ENCODE measurements around the gene USP22. TPM values are rescaled to one million over a fixed set of nuclear protein-coding genes. Genes with fewer than 3 reads are reported as not detected.

Gene USP22
- total RNA-seq = 100 to 1,000 TPM in 1 of 4 donors, 10 to 100 TPM in 3; 87.4 to 128 (median 96.3) TPM

DNA sequence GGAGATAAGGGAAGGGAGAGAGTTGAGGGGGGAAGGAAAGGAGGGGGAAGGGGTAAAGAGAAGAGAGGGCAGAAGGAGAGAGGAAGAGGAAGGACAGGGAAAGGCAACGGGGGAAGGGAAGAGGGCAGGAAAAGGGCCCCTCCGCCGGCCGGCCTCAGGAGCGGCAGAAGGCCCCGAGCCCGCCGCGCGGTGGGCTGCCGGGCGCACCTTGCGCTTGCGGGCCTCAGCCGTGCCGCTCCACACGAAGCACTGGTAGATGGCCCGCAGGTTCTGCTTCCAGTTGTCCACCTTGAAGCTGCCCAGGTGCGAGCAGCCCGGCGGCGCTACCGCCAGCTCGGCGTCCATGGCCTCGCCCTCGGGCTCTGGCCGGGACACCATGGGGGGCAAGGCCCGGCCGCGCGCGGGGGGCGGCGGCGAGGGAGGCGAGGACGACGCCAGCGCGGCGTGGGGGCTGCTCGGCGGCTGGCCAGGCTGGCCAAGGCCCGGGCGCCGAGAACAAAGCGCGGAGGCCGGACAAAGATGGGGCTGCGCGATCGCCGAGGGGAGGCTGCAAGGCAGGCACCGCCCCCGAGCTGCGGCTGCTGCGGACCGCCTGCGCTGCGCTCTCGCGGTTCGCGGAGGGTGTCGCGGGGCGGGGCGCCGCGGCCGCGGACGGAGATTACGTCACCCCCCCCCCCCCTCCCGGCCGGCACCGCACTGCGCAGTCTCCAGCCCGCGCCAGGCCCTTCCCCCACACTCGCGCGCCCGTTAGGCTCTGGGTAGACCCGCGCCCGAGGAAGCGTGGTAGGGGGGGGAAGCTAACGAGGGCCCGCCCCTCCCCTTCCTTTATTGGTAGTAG lies at the start of gene USP22:
USP22 (minus strand) TSS at position 554 of the 838 bp plus-strand sequence; CDS start at position 378, 176 bp downstream.
- TF ChIP-seq, protein P1, sequence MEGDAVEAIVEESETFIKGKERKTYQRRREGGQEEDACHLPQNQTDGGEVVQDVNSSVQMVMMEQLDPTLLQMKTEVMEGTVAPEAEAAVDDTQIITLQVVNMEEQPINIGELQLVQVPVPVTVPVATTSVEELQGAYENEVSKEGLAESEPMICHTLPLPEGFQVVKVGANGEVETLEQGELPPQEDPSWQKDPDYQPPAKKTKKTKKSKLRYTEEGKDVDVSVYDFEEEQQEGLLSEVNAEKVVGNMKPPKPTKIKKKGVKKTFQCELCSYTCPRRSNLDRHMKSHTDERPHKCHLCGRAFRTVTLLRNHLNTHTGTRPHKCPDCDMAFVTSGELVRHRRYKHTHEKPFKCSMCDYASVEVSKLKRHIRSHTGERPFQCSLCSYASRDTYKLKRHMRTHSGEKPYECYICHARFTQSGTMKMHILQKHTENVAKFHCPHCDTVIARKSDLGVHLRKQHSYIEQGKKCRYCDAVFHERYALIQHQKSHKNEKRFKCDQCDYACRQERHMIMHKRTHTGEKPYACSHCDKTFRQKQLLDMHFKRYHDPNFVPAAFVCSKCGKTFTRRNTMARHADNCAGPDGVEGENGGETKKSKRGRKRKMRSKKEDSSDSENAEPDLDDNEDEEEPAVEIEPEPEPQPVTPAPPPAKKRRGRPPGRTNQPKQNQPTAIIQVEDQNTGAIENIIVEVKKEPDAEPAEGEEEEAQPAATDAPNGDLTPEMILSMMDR (IDR thresholded peaks at IDR 0.05; ENCODE audit: low read depth) = no peak

DNA sequence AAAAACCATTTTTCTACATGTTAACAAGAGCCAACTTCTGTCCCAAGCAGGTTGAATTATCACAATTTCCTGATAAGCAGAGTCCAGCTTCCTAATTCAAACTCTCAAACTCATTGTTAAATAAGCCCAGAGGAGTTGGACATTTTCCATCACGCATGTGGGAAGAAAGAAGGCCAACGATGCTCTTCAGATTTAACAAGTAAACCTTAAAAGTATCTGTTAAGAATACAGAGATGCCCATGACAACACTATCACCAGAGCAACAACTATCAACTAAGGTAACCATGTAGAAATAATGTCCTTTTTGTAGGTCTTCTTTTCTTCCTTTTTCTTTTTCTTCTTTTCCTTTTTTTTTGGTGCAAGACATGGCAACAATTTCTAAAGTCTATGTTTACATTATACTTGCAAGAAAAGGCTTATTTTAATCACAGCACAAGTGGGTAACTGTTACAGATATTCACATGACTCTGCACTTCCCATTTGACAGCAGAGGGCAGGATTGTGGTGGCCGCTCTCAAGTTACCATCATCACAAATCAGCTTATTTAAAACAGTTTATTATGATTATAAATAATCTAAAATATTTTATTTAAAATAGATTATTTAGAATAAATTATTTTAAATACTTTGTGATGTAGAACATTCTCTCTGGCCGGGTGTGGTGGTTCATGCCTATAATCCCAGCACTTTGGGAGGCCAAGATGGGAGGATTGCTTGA lies 48.2 kb upstream of the USP22 start:
- TF ChIP-seq, protein P1 (IDR thresholded peaks at IDR 0.05; ENCODE audit: low read depth) = no peak

DNA sequence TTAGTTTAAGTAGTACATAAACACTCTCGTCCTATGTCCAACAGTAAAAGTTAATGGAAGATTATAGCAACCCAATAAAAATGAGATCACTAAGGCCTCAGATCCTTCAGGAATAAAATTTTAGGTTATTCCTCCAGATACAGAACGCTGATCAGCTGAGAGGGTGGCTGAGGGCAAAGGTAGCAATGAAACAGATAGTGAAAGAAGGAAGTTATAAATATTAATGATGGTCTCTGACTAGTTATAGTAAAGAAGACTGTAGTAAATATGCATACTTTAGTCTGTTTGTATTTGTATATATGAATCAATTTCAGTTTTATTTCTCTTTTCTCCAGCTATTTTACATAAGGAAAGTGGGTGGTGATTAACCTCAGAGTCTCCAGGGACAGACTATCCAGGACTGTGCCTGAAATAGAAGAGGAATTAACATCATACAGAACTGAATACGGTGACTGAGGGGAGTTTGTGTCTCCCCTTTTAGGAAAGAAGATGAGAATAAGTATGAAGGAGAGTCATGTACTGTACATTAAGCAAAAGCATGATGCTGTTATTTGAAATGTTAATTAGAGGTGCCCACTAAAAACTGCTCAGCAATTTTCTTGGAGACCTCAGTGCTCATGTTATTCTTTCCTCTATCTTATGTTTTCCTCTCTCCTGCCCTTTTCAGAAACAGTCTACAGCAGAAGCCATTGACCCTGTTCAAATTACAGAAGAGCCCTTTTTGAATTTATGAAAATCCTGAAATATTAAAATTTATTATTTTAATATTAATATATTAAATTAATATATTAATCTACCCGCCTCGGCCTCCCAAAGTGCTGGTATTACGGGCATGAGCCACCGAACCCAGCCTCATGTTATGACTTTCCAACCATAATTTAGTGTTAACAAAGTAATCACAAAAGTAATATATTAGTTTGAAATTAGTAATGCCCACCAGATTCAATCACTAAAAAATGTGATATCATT lies 47.4 kb upstream of the USP22 start:
- TF ChIP-seq, protein P1 (IDR thresholded peaks at IDR 0.05; ENCODE audit: low read depth) = no peak

DNA sequence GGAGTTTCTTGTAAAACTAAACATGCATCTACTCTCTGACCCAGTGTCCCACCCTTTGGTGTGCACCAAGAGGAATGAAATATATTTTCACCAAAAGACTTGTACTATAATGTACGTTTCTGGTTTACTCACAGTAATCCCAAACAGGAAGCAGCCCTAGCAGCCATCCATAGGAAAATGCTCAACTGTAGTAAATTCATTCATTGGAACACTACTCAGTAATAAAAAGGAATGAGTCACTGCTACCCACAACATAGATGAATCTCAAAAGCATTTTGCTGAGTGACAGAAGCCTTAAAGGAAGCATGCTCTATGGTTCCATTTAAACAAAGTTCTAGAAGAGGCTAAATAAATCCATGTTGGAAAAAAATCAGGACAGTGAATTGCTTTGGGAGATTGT lies 46.3 kb upstream of the USP22 start:
- TF ChIP-seq, protein P1 (IDR thresholded peaks at IDR 0.05; ENCODE audit: low read depth) = no peak

DNA sequence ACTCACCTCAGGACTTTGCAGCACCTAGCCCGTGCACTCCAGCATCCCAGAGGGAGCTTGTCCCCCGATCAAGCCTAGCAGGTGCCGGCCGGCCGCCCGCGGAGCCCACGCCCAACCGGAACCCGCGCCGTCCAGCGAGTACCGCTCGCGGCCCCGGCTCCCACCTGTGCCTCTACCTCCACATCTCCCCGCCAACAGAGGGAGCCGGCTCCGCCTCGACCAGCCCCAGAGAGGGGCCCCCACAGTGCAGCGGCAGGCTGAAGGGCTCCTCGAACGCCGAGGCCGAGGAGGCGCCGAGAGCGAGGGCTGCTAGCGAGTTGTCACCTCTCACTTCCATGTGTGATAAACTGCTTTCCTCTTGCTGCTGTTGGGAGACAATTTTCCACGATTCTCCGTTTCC lies 42.9 kb upstream of the USP22 start:
- TF ChIP-seq, protein P1 (IDR thresholded peaks at IDR 0.05; ENCODE audit: low read depth) = no peak

DNA sequence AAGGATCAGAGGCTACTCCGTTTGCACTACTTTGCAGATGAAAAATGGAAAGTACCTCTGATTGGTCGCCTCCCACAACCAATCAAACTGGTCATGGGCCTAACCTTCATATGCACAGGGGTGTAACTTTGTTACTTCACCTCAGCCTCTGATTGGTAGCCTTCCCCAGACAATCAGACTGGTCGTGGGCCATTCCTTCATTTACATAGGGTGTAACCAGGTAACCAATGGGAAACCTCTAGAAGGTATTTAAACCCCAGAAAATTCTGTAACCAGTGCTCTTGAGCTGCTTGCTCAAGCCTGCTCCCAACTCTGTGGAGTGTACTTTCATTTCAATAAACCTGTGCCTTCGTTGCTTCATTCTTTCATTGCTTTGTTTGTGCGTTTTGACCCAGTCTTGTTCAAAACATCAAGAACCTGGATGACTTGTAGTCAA lies 39.2 kb upstream of the USP22 start:
- TF ChIP-seq, protein P1 (IDR thresholded peaks at IDR 0.05; ENCODE audit: low read depth) = no peak

Measured in subcutaneous adipose tissue (tissue), 4 donors.